ENCODE data around the gene GVQW3.

GRCh38 chr11:76347466-76347865, 33.7 kb upstream of the GVQW3 start:
- no peak for TF ChIP-seq CTCF (conservative IDR thresholded peaks at IDR 0.05; ENCODE audit: low read depth, low read length)
- TF ChIP-seq EZH2 (IDR thresholded peaks at IDR 0.05; ENCODE audit: low read length, unreplicated experiment): no peak
